Measurements from ENCODE around the gene LARGE2.

The LARGE2 gene

GRCh38 chr11:45885921-45886721 lies 36.3 kb upstream of the LARGE2 start:
- TF ChIP-seq, protein P1, sequence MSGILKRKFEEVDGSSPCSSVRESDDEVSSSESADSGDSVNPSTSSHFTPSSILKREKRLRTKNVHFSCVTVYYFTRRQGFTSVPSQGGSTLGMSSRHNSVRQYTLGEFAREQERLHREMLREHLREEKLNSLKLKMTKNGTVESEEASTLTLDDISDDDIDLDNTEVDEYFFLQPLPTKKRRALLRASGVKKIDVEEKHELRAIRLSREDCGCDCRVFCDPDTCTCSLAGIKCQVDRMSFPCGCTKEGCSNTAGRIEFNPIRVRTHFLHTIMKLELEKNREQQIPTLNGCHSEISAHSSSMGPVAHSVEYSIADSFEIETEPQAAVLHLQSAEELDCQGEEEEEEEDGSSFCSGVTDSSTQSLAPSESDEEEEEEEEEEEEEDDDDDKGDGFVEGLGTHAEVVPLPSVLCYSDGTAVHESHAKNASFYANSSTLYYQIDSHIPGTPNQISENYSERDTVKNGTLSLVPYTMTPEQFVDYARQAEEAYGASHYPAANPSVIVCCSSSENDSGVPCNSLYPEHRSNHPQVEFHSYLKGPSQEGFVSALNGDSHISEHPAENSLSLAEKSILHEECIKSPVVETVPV (CRISPR knock-in tag; IDR thresholded peaks at IDR 0.05) = no peak
- TF ChIP-seq ZFP30 (CRISPR knock-in tag; IDR thresholded peaks at IDR 0.05) = no peak
- no peak for TF ChIP-seq ZNF70 (CRISPR knock-in tag; IDR thresholded peaks at IDR 0.05)
- TF ChIP-seq ZNF565 (CRISPR knock-in tag; conservative IDR thresholded peaks at IDR 0.05; ENCODE audit: low read depth) = no peak
- TF ChIP-seq RARB (CRISPR knock-in tag; IDR thresholded peaks at IDR 0.05) = no peak
- TF ChIP-seq ISL1 (CRISPR knock-in tag; IDR thresholded peaks at IDR 0.05) = no peak
- no peak for TF ChIP-seq OSR1 (CRISPR knock-in tag; IDR thresholded peaks at IDR 0.05)
- TF ChIP-seq, protein P2, sequence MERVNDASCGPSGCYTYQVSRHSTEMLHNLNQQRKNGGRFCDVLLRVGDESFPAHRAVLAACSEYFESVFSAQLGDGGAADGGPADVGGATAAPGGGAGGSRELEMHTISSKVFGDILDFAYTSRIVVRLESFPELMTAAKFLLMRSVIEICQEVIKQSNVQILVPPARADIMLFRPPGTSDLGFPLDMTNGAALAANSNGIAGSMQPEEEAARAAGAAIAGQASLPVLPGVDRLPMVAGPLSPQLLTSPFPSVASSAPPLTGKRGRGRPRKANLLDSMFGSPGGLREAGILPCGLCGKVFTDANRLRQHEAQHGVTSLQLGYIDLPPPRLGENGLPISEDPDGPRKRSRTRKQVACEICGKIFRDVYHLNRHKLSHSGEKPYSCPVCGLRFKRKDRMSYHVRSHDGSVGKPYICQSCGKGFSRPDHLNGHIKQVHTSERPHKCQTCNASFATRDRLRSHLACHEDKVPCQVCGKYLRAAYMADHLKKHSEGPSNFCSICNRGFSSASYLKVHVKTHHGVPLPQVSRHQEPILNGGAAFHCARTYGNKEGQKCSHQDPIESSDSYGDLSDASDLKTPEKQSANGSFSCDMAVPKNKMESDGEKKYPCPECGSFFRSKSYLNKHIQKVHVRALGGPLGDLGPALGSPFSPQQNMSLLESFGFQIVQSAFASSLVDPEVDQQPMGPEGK (CRISPR knock-in tag; IDR thresholded peaks at IDR 0.05; ENCODE audit: borderline replicate concordance) = no peak
- TF ChIP-seq, protein P3, sequence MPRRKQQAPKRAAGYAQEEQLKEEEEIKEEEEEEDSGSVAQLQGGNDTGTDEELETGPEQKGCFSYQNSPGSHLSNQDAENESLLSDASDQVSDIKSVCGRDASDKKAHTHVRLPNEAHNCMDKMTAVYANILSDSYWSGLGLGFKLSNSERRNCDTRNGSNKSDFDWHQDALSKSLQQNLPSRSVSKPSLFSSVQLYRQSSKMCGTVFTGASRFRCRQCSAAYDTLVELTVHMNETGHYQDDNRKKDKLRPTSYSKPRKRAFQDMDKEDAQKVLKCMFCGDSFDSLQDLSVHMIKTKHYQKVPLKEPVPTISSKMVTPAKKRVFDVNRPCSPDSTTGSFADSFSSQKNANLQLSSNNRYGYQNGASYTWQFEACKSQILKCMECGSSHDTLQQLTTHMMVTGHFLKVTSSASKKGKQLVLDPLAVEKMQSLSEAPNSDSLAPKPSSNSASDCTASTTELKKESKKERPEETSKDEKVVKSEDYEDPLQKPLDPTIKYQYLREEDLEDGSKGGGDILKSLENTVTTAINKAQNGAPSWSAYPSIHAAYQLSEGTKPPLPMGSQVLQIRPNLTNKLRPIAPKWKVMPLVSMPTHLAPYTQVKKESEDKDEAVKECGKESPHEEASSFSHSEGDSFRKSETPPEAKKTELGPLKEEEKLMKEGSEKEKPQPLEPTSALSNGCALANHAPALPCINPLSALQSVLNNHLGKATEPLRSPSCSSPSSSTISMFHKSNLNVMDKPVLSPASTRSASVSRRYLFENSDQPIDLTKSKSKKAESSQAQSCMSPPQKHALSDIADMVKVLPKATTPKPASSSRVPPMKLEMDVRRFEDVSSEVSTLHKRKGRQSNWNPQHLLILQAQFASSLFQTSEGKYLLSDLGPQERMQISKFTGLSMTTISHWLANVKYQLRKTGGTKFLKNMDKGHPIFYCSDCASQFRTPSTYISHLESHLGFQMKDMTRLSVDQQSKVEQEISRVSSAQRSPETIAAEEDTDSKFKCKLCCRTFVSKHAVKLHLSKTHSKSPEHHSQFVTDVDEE (CRISPR knock-in tag; IDR thresholded peaks at IDR 0.05) = no peak
- no peak for TF ChIP-seq BACH2 (CRISPR knock-in tag; IDR thresholded peaks at IDR 0.05; ENCODE audit: borderline replicate concordance)
- no peak for TF ChIP-seq CSDC2 (CRISPR knock-in tag; IDR thresholded peaks at IDR 0.05)
- TF ChIP-seq ARNTL (CRISPR knock-in tag; IDR thresholded peaks at IDR 0.05; ENCODE audit: borderline replicate concordance, low read depth) = no peak
- ATAC-seq = peak; percentile 11

DNA sequence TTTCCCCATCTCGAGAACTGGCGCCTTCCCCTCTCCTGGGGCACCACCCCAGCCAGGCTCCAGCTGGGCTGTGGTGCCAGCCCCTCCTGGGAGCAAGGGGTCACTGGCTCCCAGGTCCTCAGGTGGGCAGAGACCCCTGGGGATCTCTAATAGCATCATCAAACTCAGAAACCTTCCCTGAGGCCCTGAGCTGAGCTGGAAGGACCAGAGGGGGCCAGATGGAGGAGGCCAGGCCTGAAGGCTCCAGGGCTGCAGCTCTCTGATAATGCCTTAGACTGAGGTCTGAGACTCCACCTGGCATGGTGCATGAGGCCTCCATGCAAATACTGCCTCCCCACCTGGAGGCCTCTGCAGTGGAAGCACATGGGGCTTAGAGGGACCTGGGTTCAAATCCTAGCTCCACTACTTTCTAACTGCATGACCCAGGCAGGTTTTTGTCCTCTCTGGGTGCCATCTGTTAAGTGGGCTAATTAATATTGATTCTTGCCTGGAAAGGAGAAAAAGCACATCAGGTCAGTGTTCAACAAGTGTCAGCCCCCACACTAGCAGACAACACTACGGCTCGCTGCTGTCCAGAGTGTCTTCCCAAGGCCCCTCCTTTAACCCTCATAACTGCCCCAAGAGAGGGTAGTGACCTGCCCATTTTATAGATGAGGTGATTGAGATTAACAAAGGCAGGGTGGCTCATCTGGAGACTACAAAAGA lies 35.5 kb upstream of the LARGE2 start:
- ATAC-seq = no peak
- TF ChIP-seq ZNF8 (CRISPR knock-in tag; IDR thresholded peaks at IDR 0.05) = no peak
- no peak for TF ChIP-seq TCF4 (CRISPR knock-in tag; IDR thresholded peaks at IDR 0.05; ENCODE audit: borderline replicate concordance)
- TF ChIP-seq GLIS3 (CRISPR knock-in tag; IDR thresholded peaks at IDR 0.05) = no peak
- no peak for TF ChIP-seq ESRRG (CRISPR knock-in tag; IDR thresholded peaks at IDR 0.05)
- TF ChIP-seq ISL1 (CRISPR knock-in tag; IDR thresholded peaks at IDR 0.05) = no peak
- TF ChIP-seq ZNF565 (CRISPR knock-in tag; conservative IDR thresholded peaks at IDR 0.05; ENCODE audit: low read depth) = no peak
- TF ChIP-seq, protein P3 (CRISPR knock-in tag; IDR thresholded peaks at IDR 0.05) = no peak
- TF ChIP-seq RARB (CRISPR knock-in tag; IDR thresholded peaks at IDR 0.05) = no peak
- TF ChIP-seq, protein P1 (CRISPR knock-in tag; IDR thresholded peaks at IDR 0.05) = no peak
- no peak for TF ChIP-seq PPARA (CRISPR knock-in tag; IDR thresholded peaks at IDR 0.05; ENCODE audit: borderline replicate concordance)
- TF ChIP-seq, protein P4, sequence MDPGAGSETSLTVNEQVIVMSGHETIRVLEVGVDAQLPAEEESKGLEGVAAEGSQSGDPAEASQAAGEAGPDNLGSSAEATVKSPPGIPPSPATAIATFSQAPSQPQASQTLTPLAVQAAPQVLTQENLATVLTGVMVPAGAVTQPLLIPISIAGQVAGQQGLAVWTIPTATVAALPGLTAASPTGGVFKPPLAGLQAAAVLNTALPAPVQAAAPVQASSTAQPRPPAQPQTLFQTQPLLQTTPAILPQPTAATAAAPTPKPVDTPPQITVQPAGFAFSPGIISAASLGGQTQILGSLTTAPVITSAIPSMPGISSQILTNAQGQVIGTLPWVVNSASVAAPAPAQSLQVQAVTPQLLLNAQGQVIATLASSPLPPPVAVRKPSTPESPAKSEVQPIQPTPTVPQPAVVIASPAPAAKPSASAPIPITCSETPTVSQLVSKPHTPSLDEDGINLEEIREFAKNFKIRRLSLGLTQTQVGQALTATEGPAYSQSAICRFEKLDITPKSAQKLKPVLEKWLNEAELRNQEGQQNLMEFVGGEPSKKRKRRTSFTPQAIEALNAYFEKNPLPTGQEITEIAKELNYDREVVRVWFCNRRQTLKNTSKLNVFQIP (CRISPR knock-in tag; IDR thresholded peaks at IDR 0.05; ENCODE audit: borderline replicate concordance, low read depth) = no peak
- no peak for TF ChIP-seq ZFP3 (CRISPR knock-in tag; IDR thresholded peaks at IDR 0.05)

Measured in SK-N-SH treated with all-trans-retinoic acid at 6 μM for 48 hours (cell line).